HCT116 (cell line): ENCODE data around the gene SLC26A5. TPM values are rescaled to one million over a fixed set of nuclear protein-coding genes. Genes with fewer than 3 reads are reported as not detected.

Experiments
- ATAC-seq: fragments of 200-7000 bp; cut with Tn5 transposase; 2 replicates; pipeline ENCODE4 v1.9.1; 2020; ENCODE audit warnings: mild to moderate bottlenecking, moderate library complexity
- BruUV-seq: library from RNA; stranded (reverse); fragments of 400-500 nt; replicated peaks from 2 replicates; lab custom pipeline; 2021; lab: Mats Ljungman, UMichigan
- CTCF ChIA-PET: fragments of 300-600 bp; sonication (Branson Sonifier 250); formaldehyde crosslinking; loops from one replicate; lab custom pipeline; 2021; ENCODE audit warnings: antibody characterized with exemption; lab: Charles Lee
- POLR2A ChIA-PET: fragments of 300-600, 350-600 bp; sonication (Branson Sonifier 250); formaldehyde crosslinking; loops from one replicate; lab custom pipeline; 2021; ENCODE audit warnings: antibody characterized with exemption; lab: Charles Lee
- RAD21 ChIA-PET, 2 experiments: fragments of 300-600 bp; sonication (Branson Sonifier 250); formaldehyde crosslinking; loops; one replicate each; lab custom pipeline; 2023; ENCODE audit warnings: low total read pairs in 2 of 2; ENCODE audit not compliant: uncharacterized antibody in 2 of 2, unreplicated experiment in 2 of 2, low non-redundant PET in 1 of 2; lab: Charles Lee
- DNase-seq: peaks from one replicate; pipeline ENCODE4 v3.0.0-alpha.2; 2010; ENCODE audit warnings: low read depth, low spot score
- H2AFZ ChIP-seq: fragments of 200-600 bp; shearing (Covaris generic), sonication (generic); 2 replicates; pipeline ENCODE4 v1.6.1; 2017; ENCODE audit warnings: low read depth, mixed run types, mixed read lengths, antibody characterized with exemption, low read length; ENCODE audit not compliant: poor library complexity, severe bottlenecking
- H3K27ac ChIP-seq: 2 replicates; pipeline ENCODE4 v1.5.1; 2012; ENCODE audit warnings: low read depth, low read length
- H3K27me3 ChIP-seq: fragments of 200-600 bp; sonication (generic); 2 replicates; pipeline ENCODE4 v1.6.1; 2016; ENCODE audit warnings: mixed run types, low read length, mixed read lengths; ENCODE audit not compliant: insufficient read depth
- H3K36me3 ChIP-seq, 2 experiments: fragments of 200-500 bp in 1 of 2; fragments of 200-600 bp in 1 of 2; sonication (Bioruptor generic) in 1 of 2; sonication (generic) in 1 of 2; 2 replicates each; pipeline versions ENCODE4 v1.5.1 to v1.6.1; 2014 to 2016; ENCODE audit warnings: low read length in 2 of 2, inconsistent platforms in 1 of 2, mixed read lengths in 1 of 2, mixed run types in 1 of 2; ENCODE audit not compliant: insufficient read depth in 2 of 2, control insufficient read depth in 1 of 2
- H3K4me1 ChIP-seq, 2 experiments: fragments of 200-600 bp in 1 of 2; sonication (generic) in 1 of 2; 2 replicates each; pipeline versions ENCODE4 v1.5.1 to v1.6.1; 2012 to 2017; ENCODE audit warnings: low read length in 2 of 2, inconsistent platforms in 1 of 2, mild to moderate bottlenecking in 1 of 2, mixed read lengths in 1 of 2, mixed run types in 1 of 2, moderate library complexity in 1 of 2; ENCODE audit not compliant: insufficient read depth in 2 of 2, control insufficient read depth in 1 of 2
- H3K4me2 ChIP-seq: fragments of 200-600 bp; sonication (generic); 2 replicates; pipeline ENCODE4 v1.6.1; 2017; ENCODE audit warnings: mixed run types, low read length, mixed read lengths
- H3K4me3 ChIP-seq, 2 experiments: fragments of 200-600 bp in 1 of 2; sonication (generic) in 1 of 2; replicated peaks in 1 of 2; 2 replicates each; pipeline ENCODE4 v1.5.1; 2011 to 2016; ENCODE audit warnings: low read length in 2 of 2, control low read depth in 1 of 2, low read depth in 1 of 2, mild to moderate bottlenecking in 1 of 2, mixed read lengths in 1 of 2, mixed run types in 1 of 2
- H3K79me2 ChIP-seq: fragments of 200-600 bp; sonication (generic); 2 replicates; pipeline ENCODE4 v1.6.1; 2017; ENCODE audit warnings: mild to moderate bottlenecking, mixed run types, low read length, moderate library complexity, mixed read lengths; ENCODE audit not compliant: insufficient read depth
- H3K9ac ChIP-seq: fragments of 200-600 bp; sonication (generic); 2 replicates; pipeline ENCODE4 v1.6.1; 2016; ENCODE audit warnings: low read length, mixed read lengths
- H3K9me2 ChIP-seq: fragments of 200-600 bp; sonication (generic), shearing (Covaris generic); 2 replicates; pipeline ENCODE4 v1.6.1; 2017; ENCODE audit warnings: mixed run types, mild to moderate bottlenecking, moderate library complexity; ENCODE audit not compliant: insufficient read depth
- H3K9me3 ChIP-seq, 2 experiments: fragments of 200-500 bp in 1 of 2; fragments of 200-600 bp in 1 of 2; sonication (Bioruptor generic) in 1 of 2; sonication (generic) in 1 of 2; 2 replicates each; pipeline ENCODE4 v1.6.1; 2014 to 2017; ENCODE audit warnings: low read length in 2 of 2, mixed read lengths in 2 of 2, inconsistent platforms in 1 of 2, low read depth in 1 of 2, mild to moderate bottlenecking in 1 of 2, mixed run types in 1 of 2, moderate library complexity in 1 of 2; ENCODE audit not compliant: control insufficient read depth in 1 of 2, insufficient read depth in 1 of 2
- H4K20me1 ChIP-seq: fragments of 200-600 bp; sonication (generic), shearing (Covaris generic); 2 replicates; pipeline ENCODE4 v1.6.1; 2017; ENCODE audit warnings: mixed run types, mild to moderate bottlenecking, moderate library complexity; ENCODE audit not compliant: insufficient read depth
- CBX3 ChIP-seq: IDR thresholded peaks from 2 replicates; pipeline ENCODE4 v1.6.1; 2012; ENCODE audit warnings: low read depth
- CEBPB ChIP-seq: IDR thresholded peaks from 2 replicates; pipeline ENCODE4 v1.6.1; 2012; ENCODE audit warnings: low read depth
- CTCF ChIP-seq, 3 experiments: fragments of 200-600 bp in 1 of 3; sonication (generic) in 1 of 3; IDR thresholded peaks in 2 of 3; conservative IDR thresholded peaks in 1 of 3; 2 replicates each; pipeline ENCODE4 v1.5.1; 2012 to 2017; ENCODE audit warnings: low read depth in 2 of 3, low read length in 2 of 3, antibody characterized with exemption in 1 of 3, borderline replicate concordance in 1 of 3, control low read depth in 1 of 3, mild to moderate bottlenecking in 1 of 3, mixed read lengths in 1 of 3, mixed run types in 1 of 3, moderate library complexity in 1 of 3; ENCODE audit not compliant: insufficient read depth in 1 of 3
- EGR1 ChIP-seq: IDR thresholded peaks from 2 replicates; pipeline ENCODE4 v1.6.1; 2012; ENCODE audit warnings: low read depth
- ELF1 ChIP-seq: IDR thresholded peaks from 2 replicates; pipeline ENCODE4 v1.6.1; 2012; ENCODE audit warnings: low read depth, borderline replicate concordance
- EZH2 ChIP-seq: fragments of 200-600 bp; sonication (generic); IDR thresholded peaks from 2 replicates; pipeline ENCODE4 v1.6.1; 2017; ENCODE audit warnings: antibody characterized with exemption, mixed run types
- EZH2phosphoT487 ChIP-seq: fragments of 200-600 bp; IDR thresholded peaks from 2 replicates; pipeline ENCODE4 v1.6.1; 2018; ENCODE audit warnings: antibody characterized with exemption, borderline replicate concordance
- FOSL1 ChIP-seq: IDR thresholded peaks from 2 replicates; pipeline ENCODE4 v1.6.1; 2012; ENCODE audit warnings: low read depth
- JUND ChIP-seq: IDR thresholded peaks from 2 replicates; pipeline ENCODE4 v1.6.1; 2012
- MAX ChIP-seq: IDR thresholded peaks from 2 replicates; pipeline ENCODE4 v1.6.1; 2012
- POLR2AphosphoS5 ChIP-seq: IDR thresholded peaks from 2 replicates; pipeline ENCODE4 v1.6.1; 2011; ENCODE audit warnings: mild to moderate bottlenecking, low read depth, low read length, moderate library complexity
- RAD21 ChIP-seq: IDR thresholded peaks from 2 replicates; pipeline ENCODE4 v1.6.1; 2012; ENCODE audit warnings: low read depth, mild to moderate bottlenecking
- SP1 ChIP-seq: IDR thresholded peaks from 2 replicates; pipeline ENCODE4 v1.6.1; 2012; ENCODE audit warnings: low read depth
- SRF ChIP-seq: IDR thresholded peaks from 2 replicates; pipeline ENCODE4 v1.6.1; 2012; ENCODE audit warnings: low read depth
- TCF7L2 ChIP-seq: IDR thresholded peaks from 2 replicates; pipeline ENCODE4 v1.7.0; 2011; ENCODE audit warnings: borderline replicate concordance, inconsistent platforms; ENCODE audit not compliant: insufficient read depth, insufficient read length; ENCODE audit errors: extremely low read depth
- YY1 ChIP-seq: IDR thresholded peaks from 2 replicates; pipeline ENCODE4 v1.6.1; 2011; ENCODE audit warnings: low read length, low read depth, moderate library complexity, mild to moderate bottlenecking; ENCODE audit not compliant: insufficient replicate concordance; ENCODE audit errors: extremely low read depth
- ZBTB33 ChIP-seq: IDR thresholded peaks from 2 replicates; pipeline ENCODE4 v1.6.1; 2011; ENCODE audit warnings: mild to moderate bottlenecking, low read length, moderate library complexity; ENCODE audit not compliant: insufficient replicate concordance; ENCODE audit errors: extremely low read depth
- ZFX ChIP-seq: fragments of 450-650 bp; IDR thresholded peaks from 2 replicates; pipeline ENCODE4 v1.6.1; 2017
- ZNF274 ChIP-seq: fragments of 200-500 bp; sonication (Bioruptor generic); IDR thresholded peaks from 2 replicates; pipeline ENCODE4 v1.6.1; 2014; ENCODE audit warnings: mild to moderate bottlenecking, low read depth, low read length, inconsistent platforms
- intact Hi-C: fragments of 100-400 bp; cut with micrococcal nuclease; formaldehyde crosslinking; loops from 2 replicates; pipeline ENCODE4 v1.10.0; 2022
- total RNA-seq: library from RNA; stranded (reverse); gene quantifications from one replicate; pipeline ENCODE4 v1.2.1, GENCODE V29; 2021; ENCODE audit not compliant: unreplicated experiment

The SLC26A5 gene
- total RNA-seq, 1 experiment from 2014 or later: 0.15 TPM

GRCh38 chr7:103373866-103374643 is 72.0 kb downstream of the SLC26A5 start:
- POLR2A ChIA-PET: no interaction called here
- Histone ChIP-seq H3K27ac (no peak overlapping the region), H3K4me1 (no peaks in the 10 kb centered on the region), H4K20me1 (no peaks in the 10 kb centered on the region), H2AFZ (no peak overlapping the region), H3K9ac (no peak overlapping the region), H3K4me2 (no peak overlapping the region), H3K9me3 (no peaks in the 10 kb centered on the region), H3K79me2 (no peaks in the 10 kb centered on the region), H3K27me3 (0 out of 2 replicates have a peak, but pooled peaks cover 13% of the 10 kb centered on the region), H3K9me2 (no peaks in the 10 kb centered on the region), H3K36me3 (peaks cover 0 to 2% of the 10 kb centered on the region in 2 experiments; a peak in 1 of 4 replicates), H3K4me3 (no peak overlapping the region)
- BruUV-seq: no TSS peak
- TF ChIP-seq ZBTB33 (no peak), POLR2AphosphoS5 (no peak), EZH2phosphoT487 (no peak), ELF1 (no peak), TCF7L2 (no peak), CBX3 (no peak), FOSL1 (no peak), CTCF (IDR thresholded peaks at IDR 0.05 in 2 of 3, conservative IDR thresholded peaks at IDR 0.05 in 1 of 3; ENCODE audit: borderline replicate concordance in 1 of 3, insufficient read depth in 1 of 3, low read depth in 2 of 3, low read length in 2 of 3) (no peak), SP1 (no peak), ZNF274 (no peak), ZFX (no peak), MAX (no peak), SRF (no peak), RAD21 (no peak), YY1 (no peak), JUND (no peak), EZH2 (no peak), CEBPB (no peak), EGR1 (no peak)
- DNase-seq (no peak), ATAC-seq (no peak)
- CTCF ChIA-PET: interaction anchor here (0.5 kb wide), 1 partner anchor 68 kb away, joined by 3 read pairs; no protein-coding TSS in a partner anchor
- RAD21 ChIA-PET: no interaction called here
- intact Hi-C loops: no loop called here
